BJ (cell line): Measurements from ENCODE around the gene GSTO1. TPM values are rescaled to one million over a fixed set of nuclear protein-coding genes. Genes with fewer than 3 reads are reported as not detected.

Experiments
- CTCF ChIA-PET: fragments of 350-600 bp; formaldehyde crosslinking; extraction: SDS; loops from one replicate; lab custom pipeline; 2021; ENCODE audit warnings: antibody characterized with exemption, inconsistent platforms; lab: Yijun Ruan, JAX
- POLR2A ChIA-PET: fragments of 300-600 bp; sonication (Branson Sonifier 250); formaldehyde crosslinking; extraction: SDS; loops from one replicate; lab custom pipeline; 2021; ENCODE audit warnings: antibody characterized with exemption; lab: Charles Lee
- DNase-seq: peaks from one replicate; pipeline ENCODE4 v3.0.0-alpha.2; 2011; ENCODE audit warnings: low read depth
- H3K27me3 ChIP-seq: 2 replicates; pipeline ENCODE4 v1.6.0; 2011; ENCODE audit warnings: low read length; ENCODE audit not compliant: control insufficient read depth, insufficient read depth
- H3K36me3 ChIP-seq: 2 replicates; pipeline ENCODE4 v1.5.1; 2011; ENCODE audit warnings: low read length; ENCODE audit not compliant: control insufficient read depth, insufficient read depth
- H3K4me3 ChIP-seq: 2 replicates; pipeline ENCODE4 v1.5.1; 2011; ENCODE audit warnings: low read depth, mild to moderate bottlenecking, control low read depth, low read length
- polyA plus RNA-seq: library from polyadenylated mRNA; depleted of rRNA; stranded (reverse); fragments of >200 nt; gene quantifications from 2 replicates; pipeline ENCODE4 v1.2.3, GENCODE V29; 2011
- TF ChIP-seq, protein P1 (sequence below): IDR thresholded peaks from 2 replicates; pipeline ENCODE4 v1.5.1; 2011; ENCODE audit warnings: low read depth, mild to moderate bottlenecking, control low read depth, inconsistent platforms, low read length, moderate library complexity; ENCODE audit not compliant: insufficient read depth

Gene GSTO1
- polyA plus RNA-seq, 1 experiment, result 79.3 TPM

DNA sequence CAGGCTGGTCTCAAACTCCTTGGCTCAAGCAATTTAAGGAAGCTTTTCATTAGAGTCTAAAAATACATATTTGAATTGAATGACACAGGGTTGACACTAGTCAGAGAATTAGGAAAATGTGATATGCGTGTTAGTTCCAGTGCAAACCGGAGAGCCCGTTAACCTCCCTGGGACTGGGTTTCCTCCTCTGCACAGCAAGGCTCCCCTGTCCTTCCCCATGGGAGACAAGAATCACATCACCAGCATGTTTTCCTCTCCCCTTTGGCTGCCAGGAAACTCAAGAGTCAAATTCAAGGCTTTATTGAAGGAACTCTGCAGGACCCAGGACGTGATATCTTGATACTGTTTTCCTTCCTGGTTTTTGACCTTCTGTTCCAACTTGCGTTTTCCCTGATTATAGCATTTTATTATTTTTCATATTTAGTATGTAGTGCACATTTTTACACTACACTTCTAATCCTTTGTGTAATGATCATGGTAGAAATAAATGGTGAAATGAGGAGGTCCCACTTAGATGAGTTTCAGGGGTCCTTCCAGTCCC is 39.2 kb downstream of the GSTO1 start:
- CTCF ChIA-PET, result interaction anchor here (0.7 to 12.9 kb wide), 6 partner anchors 11 to 56 kb away, joined by 3 to 259 read pairs (median 62); partner anchors contain the start of genes CFAP58 and ITPRIP
- POLR2A ChIA-PET, result interaction anchor here (0.8 kb wide), 1 partner anchor 36 kb away, joined by 19 read pairs; no protein-coding TSS in a partner anchor
- no peak overlapping the region for H3K4me3 ChIP-seq
- no peak for DNase-seq
- no peaks in the 10 kb centered on the region for H3K36me3 ChIP-seq
- TF ChIP-seq, protein P1, sequence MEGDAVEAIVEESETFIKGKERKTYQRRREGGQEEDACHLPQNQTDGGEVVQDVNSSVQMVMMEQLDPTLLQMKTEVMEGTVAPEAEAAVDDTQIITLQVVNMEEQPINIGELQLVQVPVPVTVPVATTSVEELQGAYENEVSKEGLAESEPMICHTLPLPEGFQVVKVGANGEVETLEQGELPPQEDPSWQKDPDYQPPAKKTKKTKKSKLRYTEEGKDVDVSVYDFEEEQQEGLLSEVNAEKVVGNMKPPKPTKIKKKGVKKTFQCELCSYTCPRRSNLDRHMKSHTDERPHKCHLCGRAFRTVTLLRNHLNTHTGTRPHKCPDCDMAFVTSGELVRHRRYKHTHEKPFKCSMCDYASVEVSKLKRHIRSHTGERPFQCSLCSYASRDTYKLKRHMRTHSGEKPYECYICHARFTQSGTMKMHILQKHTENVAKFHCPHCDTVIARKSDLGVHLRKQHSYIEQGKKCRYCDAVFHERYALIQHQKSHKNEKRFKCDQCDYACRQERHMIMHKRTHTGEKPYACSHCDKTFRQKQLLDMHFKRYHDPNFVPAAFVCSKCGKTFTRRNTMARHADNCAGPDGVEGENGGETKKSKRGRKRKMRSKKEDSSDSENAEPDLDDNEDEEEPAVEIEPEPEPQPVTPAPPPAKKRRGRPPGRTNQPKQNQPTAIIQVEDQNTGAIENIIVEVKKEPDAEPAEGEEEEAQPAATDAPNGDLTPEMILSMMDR, result no peak
- H3K27me3 ChIP-seq, result no peaks in the 10 kb centered on the region

DNA sequence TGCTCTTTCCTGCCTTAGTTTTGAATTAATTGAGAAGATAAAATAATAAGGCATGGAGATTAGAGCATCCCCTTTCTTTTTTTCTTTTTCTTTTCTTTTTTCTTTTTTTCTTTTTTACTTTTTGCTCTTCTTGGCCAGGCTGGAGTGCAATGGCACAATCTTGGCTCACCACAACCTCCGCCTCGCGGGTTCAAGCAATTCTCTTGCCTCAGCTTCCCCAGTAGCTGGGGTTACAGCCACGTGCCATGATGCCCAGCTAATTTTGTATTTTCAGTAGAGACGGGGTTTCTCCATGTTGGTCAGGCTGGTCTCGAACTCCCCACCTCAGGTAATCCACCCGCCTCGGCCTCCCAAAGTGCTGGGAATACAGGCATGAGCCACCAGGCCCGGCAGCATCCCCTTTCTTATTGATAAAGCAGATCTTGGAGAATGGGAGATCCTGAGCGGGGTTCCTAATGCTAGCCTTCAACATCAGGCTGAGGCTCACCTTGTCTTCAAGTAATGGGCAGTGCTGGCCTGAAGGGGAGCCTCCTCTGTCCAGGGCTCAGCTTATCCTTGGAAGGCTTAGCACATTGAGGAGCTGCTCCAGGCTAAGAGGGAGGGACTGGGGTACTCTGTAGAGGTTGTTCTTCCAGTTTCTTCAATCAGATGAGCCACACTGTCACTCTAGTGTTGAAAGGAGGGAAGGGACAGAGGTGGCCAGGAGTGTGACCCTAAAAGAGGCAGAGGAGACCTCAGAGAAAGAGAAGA is 42.2 kb downstream of the GSTO1 start:
- TF ChIP-seq, protein P1, result no peak
- CTCF ChIA-PET, result interaction anchor here (0.9 to 12.9 kb wide), 6 partner anchors 8 to 53 kb away, joined by 3 to 259 read pairs (median 11); partner anchors contain the start of gene CFAP58
- Histone ChIP-seq H3K4me3 (no peak overlapping the region), H3K27me3 (no peaks in the 10 kb centered on the region), H3K36me3 (no peaks in the 10 kb centered on the region)
- POLR2A ChIA-PET, result interaction anchor here (0.6 kb wide), 1 partner anchor 84 kb away, joined by 4 read pairs; no protein-coding TSS in a partner anchor
- no peak for DNase-seq

DNA sequence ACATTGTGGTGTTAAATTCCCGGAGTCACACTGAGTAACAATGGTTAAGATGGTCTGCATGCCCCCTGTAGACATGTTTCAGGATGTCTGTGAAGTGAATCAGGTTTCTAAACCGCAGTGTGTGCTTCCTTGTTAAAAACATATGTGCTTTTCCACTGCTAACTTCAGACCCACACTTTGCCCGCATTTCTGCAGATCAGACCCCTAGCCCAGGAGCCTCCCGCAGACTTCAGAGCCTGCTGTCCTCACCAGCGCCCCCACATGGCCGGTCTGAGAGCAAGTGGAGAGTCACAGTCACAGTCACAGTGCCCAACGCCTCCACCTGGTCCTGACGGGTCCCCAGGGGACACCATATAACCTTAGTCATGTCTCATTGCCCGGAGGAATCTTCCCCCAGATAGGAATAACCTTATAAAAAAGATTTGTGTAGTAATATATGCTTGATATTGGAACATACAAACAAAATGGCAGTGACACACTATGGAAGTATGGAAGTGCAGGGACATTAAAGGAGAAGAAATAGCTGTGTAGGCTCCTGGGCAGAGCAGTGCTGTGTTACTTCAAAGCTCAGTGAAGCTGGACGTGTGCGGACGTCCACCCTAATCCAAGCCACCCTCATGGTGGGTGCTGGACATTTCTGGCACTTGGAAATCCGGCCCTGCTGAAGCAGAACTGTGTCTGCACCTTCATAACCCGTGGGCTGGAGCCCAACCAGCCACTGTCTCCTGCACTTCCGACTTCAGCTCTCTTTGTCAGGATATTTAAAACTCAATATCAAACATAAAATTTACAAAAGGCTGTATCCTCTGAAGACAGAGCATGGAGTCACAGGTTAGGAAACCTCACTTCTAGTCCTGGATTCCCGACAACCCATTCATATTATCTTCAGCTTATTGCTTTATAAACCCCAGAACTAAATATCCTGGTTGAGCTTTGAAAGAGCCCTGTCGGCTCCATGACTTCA is 43.3 kb downstream of the GSTO1 start:
- TF ChIP-seq, protein P1, result peak; percentile 73
- DNase-seq, result peak; percentile 46
- Histone ChIP-seq H3K27me3 (no peaks in the 10 kb centered on the region), H3K36me3 (no peaks in the 10 kb centered on the region), H3K4me3 (no peak overlapping the region)
- ChIA-PET CTCF (interaction anchor here (0.5 to 3.8 kb wide), 11 partner anchors 8 to 322 kb away, joined by 3 to 16 read pairs (median 4); no protein-coding TSS in a partner anchor), POLR2A (interaction anchor here (0.6 kb wide), 1 partner anchor 85 kb away, joined by 4 read pairs; no protein-coding TSS in a partner anchor)

DNA sequence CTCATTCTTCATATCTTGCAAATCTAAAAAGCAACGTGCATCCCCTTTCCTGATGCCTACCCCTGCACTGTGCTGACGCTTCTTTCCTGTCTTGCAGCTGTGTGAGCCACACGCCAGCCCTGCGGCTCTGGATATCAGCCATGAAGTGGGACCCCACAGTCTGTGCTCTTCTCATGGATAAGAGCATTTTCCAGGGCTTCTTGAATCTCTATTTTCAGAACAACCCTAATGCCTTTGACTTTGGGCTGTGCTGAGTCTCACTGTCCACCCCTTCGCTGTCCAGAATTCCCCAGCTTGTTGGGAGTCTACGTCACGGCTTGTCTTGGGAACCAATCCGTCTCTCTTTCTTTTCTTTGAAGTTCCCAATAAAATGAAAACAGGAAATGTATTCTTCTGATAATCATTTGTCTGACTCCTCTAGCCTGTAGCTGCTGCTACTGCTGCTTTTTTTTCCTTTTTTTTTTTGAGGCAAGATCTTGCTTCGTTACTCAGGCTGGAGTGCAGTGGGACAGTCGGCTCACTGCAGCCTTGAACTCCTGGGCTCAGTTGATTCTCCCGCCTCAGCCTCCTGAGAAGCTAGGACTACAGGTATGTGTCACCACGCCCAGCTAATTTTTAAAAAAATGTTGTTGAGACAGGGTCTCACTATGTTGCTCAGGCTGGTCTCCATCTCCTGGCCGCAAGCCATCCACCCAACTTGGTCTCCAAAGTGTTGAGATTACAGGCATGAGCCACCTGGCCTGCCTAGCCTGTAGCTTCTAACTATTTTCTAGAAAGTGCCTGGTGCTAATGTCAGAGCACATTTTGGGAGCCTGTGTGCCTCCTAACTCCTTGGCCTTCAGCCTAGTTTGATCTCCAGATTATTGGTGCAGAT is 44.6 kb downstream of the GSTO1 start:
- DNase-seq, result peak; percentile 36
- Histone ChIP-seq H3K27me3 (no peaks in the 10 kb centered on the region), H3K4me3 (no peak overlapping the region), H3K36me3 (no peaks in the 10 kb centered on the region)
- TF ChIP-seq, protein P1, result no peak
- ChIA-PET POLR2A (interaction anchor here (0.6 kb wide), 1 partner anchor 29 kb away, joined by 8 read pairs; no protein-coding TSS in a partner anchor), CTCF (interaction anchor here (0.9 to 2.3 kb wide), 12 partner anchors 8 to 55 kb away, joined by 3 to 11 read pairs (median 4); partner anchors contain the start of genes CFAP58 and ITPRIP)
